NCI-H460 (cell line): Measurements from ENCODE around the gene SLC8A2. TPM values are rescaled to one million over a fixed set of nuclear protein-coding genes. Genes with fewer than 3 reads are reported as not detected.

ENCODE experiments used
- DNase-seq: peaks from one replicate; pipeline ENCODE4 v3.0.0-alpha.2; 2016; ENCODE audit warnings: low read depth; ENCODE audit errors: extremely low read depth
- total RNA-seq: library from RNA; depleted of rRNA; stranded (reverse); fragments of >200 nt; shearing (Covaris generic); gene quantifications from 2 replicates; pipeline ENCODE4 v1.2.3, GENCODE V29; 2014

The SLC8A2 gene
- total RNA-seq, 1 experiment from 2014 or later = not detected

DNA sequence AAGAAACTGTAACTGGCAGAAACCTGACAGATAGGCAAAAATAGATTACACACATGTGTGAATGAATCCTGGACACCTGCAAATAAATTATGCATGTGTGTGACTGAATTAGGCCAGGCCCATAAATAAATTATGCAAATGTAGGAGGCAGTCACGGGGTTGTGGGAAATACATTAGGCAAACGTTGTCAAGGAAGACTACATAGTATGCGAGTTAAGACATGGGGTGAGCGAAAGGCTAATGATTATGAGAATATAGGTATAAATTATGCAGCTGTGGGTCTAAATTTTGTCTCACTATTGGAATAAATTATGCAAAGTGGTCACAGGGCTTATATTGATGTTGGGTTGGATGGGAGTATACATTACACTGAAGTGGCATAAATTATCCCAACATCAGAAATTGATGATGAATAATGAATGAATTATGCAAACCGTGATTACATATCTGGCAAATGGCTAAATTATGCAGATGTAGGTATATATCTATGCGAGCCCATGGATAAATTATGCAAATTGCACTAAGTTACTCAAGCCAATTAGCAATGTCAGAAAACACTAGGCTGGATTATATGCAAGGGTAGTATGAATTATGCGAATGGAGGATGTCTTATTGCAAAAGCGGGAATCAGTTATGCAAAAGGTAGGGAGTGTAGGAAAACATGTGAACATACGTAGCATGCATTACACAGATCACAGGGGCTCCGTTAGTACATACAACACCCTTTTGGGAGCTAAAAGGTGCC is 6.8 kb downstream of the SLC8A2 start:
- no peak for DNase-seq

DNA sequence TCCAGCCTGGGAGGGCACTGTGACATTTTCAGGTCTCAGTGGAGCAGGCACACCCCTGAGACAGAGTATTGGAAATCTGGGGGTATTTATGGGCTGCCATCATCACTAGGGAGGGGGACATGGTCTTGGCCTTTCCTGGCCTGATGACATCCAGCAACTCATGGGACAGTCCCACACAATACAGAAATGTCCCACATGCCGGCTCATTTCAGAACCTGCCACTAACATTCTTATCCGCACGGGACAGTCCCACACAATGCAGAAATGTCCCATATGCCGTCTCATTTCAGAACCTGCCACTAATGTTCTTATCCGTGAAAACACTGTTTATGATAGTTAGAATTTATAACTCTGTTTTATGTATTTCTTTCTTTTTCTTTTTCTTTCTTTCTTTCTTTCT is 9.8 kb downstream of the SLC8A2 start:
- no peak for DNase-seq

DNA sequence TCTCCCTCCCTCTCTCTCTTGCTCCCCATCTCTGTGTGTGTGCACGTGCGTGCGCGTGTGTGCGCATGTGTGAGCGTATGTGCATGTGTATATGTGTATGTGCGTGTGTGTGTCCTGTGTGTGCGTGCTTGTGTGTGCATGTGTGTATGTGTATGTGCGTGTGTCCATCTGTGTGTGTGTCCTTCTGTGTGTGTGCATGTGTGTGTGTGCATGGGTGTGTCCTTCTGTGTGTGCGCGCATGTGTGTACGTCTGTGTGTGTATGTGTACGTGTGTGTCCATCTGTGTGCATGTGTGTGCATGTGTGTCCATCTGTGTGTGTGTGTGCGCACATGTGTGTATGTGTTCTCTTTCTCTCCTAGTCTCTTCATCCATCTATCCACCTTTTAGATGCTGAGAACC is 12.2 kb downstream of the SLC8A2 start:
- DNase-seq = no peak

DNA sequence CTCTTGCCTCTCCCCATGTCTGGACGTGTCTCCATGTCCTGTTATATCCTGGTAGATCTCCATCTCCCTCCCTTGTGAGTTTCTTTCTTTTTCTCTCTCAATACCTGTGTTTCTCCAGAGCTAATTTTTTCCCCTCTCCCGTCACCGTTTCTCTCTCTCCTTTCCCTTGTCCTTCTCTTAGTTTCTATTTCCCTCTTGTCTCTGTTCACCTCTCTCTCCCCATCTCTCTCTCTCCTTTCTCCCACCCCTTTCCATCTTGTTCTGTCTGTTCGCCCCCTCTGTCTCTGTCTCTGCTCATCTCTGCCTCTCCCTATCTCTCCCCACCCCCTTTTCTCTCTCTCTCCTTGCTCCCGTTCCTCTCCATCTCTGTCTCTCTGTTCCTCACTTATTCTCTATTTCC is 13.0 kb downstream of the SLC8A2 start:
- DNase-seq = no peak

DNA sequence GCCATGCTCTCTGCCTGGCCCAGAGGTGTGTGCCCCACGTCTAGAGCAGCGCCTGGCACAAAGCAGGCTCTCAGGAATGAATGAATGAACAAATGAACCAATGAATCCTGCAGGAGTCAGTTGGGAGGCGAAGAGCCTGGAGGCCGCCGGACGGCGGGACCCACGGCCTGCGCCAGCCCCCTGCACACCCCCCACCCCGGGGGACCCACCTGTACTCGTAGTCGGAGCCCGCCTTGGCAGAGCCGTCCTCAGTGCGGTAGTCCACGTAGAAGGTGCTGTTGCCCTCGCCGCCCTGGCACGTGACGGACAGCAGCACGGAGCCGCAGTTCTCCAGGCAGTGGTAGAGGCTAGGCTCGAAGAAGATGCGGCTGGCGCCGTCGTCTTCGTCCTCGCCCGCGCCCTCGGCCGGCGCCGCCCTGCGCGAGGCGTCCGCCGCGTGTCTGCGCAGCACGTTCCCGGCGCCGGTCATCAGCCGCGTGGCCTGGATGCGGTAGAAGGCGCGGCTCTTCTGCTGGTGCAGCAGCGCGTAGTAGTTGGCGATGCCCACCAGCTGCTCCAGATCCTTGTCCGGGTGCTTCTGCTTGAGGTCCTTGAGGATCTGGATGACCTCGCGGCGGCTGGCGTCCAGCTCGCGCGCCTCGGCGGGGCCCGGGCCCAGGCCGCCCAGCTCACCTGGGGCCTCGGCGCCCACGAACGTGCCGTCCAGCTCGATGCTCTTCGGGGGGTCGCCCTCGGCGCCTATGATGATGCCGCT is 14.8 kb downstream of the SLC8A2 start:
- DNase-seq = no peak

DNA sequence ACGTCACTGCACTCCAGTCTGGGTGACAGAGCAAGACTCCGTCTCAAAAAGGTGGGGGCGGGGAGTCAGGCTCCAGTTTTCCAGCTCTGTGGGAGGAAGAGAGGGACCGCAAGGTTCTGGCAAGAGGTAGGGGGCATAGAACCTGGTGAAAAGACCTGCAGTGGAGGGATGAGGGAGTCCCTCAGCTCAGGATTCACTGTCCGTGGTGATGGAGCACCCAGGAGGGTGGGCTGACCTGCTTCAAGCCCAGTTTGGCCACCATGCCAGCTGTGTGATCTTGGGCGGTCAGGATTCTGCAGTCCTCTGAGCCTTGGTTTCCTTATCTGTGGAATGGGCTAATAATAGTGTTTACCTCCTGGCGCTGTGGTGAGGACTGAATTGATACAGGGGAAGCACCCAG is 21.2 kb downstream of the SLC8A2 start:
- no peak for DNase-seq

DNA sequence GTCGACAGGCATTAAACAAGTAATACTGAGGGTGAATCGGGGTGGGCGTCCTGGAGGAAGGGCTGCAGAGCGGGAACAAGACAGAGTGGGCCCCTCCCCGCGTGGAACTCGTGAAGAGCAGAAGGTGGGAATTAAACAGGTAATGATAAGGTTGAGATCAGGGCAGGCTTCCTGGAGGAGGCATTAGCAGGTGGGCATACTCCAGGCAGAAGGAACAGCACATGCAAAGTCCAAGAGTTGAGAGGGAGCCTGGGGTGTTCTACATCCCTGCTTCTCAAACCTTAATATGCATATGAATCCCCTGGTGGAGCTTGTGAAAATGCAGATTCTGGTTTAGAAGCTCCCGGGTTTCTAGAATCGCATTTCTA is 23.3 kb downstream of the SLC8A2 start:
- DNase-seq = no peak

DNA sequence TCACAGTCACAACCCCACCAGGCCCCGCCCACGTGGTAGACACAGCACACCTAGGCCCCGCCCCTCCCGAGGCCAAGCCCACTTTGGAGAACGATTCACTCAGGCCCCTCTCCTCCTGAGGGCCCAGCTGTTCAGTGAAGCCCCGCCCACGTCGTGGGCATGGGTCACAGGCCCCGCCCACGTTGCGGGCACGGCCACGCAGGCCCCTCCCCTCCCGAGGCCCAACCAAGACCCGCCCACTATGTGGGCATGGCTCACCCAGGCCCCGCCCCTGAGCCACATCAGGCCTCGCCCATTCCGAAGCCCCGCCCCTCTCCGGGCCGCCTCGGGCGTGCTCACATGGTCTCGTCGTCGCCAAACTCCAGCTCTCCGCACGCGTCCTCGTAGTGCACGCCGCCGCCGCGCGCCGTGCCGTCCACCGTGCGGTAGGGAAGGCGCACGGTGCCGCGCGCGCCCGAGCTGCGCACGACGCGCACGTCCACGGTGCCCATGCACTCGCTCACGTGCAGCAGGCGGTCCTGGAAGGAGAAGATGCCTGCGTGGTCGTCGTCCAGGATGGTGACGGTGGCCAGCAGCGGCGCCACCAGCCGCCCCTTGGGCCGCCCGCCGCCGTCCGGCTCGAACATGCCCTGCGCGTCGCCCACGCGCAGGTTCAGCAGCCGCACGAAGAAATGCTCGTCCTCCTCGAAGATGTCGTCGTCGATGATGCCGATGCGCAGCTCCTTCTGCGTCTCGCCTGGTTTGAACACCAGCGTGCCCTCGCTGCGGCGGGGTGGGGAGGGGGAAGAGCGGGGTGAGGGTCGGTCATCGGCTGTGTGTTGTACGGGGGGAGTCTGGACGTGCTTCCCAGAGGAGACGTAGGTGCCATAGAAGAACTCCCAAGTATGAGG is 24.0 kb downstream of the SLC8A2 start:
- DNase-seq = no peak

DNA sequence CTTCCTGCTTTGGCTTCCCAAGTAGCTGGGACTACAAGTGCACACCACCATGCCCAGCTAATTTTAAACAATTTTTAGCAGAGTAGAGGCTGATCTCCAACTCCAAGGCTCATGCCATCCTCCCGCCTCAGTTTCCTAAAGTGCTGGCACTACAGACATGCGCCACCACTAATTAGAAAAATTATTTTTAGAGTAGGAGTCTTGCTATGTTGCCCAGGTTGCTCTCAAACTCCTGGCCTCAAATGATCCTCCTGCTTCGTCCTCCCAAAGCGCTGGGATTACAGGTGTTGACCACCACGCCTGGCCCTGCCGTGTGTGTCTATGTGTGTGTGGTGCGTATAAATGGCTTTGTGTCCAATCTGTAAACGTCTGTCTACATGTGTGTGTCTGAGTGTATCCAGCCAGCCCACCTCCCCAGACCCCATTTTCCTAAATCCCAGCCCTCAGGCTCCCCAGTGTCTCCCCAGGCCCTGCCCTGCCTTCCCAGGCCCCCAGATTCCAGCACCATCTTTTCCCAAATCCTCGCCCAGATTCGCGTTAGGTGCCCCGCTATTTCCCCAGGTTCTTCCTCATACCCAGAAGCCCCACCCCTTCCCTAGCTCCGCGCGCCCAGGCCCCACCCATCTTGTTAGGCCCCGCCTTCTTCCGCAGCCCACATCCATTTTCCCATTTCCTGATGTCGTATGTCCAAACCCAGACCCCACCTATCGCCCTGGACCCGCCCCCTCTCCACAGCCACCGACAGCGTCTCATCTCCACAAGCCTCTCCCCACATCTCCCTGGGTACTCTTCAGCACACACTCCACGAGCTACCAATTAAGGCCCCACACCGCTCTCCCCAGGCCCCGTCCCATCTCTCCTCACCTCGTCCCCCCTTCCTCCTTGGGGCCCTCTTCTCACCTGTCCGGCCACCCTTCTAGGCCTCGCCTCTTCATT is 24.9 kb downstream of the SLC8A2 start:
- DNase-seq = no peak

DNA sequence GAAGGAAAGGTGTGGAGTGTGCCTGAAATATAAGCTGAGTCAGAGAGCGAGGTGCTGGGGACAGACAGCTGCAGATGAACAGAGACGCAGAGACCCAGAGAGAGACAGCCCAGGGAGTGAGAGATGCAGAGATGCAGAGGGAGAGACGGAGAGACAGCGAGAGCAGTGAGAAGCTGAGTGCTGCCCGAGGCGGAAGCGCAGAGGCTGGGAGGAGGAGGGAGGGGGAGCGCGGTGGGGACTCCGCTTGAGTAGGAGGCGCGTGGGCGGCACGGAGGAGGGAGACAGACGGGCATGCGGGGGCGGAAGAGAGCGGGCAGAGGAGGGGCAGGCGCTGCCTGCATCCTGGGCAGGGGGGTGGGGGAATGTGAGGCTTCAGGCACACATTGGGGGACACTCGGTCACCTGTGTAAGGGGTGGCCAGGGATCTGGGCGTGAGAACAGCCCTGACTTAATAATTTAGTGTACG is 25.7 kb downstream of the SLC8A2 start:
- no peak for DNase-seq

DNA sequence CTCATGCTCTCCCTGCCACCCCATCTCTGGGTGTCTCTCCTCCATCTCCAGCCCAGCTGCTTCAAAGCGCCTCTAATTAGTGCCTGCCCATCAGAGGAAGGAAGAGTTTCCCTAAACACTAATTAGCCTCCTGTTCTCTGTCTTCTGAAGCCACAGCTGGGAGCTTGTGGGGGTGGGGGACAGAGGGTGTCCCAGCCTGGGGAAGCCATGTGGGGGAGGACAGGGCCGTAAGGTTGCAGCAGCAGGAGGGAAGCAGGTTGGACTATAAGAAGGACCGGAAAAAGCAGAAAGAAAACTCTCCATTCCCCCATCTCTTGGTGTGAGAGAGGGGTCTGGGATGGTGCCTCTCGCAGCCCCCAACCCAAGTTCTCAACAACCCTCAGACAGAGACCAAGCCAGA is 26.2 kb downstream of the SLC8A2 start:
- DNase-seq = no peak

DNA sequence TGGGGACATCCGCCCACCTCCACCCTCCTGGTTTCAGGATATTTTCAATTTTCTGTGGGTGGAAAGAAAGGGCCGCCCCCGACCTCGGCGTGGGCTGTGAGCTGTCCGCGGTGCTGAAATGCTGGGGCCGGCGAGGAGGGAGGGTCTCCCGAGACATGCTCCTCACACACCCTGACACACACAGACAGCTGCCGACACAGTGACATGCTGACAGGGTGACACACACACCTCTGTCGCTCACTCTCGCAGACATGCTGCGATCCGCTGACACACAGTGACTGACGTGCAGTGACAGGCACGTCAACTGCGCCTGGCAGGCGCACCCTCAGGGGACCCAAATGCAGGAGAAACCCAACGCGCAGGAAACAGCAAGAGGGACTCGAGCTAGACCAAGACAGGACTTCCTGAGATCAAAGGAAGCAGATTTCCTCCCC is 27.3 kb downstream of the SLC8A2 start:
- DNase-seq = no peak

DNA sequence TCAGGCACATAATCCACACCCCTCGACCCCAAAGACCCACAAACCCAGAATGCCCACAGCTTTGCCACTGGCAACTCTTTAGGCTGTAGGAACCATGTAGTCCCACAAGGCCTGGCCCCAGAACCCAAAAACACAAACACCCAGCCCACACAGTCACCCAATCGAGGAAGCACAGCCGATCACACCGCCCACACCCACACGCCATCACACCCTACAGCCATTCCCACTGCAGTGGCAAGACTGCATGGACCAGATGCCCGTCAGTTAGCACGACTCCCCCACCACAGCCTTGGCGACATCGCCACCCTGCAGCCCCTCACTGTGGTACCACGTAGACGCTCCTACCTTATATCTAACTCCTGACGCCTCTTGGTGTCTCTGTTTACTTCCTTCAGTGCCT is 28.4 kb downstream of the SLC8A2 start:
- no peak for DNase-seq

DNA sequence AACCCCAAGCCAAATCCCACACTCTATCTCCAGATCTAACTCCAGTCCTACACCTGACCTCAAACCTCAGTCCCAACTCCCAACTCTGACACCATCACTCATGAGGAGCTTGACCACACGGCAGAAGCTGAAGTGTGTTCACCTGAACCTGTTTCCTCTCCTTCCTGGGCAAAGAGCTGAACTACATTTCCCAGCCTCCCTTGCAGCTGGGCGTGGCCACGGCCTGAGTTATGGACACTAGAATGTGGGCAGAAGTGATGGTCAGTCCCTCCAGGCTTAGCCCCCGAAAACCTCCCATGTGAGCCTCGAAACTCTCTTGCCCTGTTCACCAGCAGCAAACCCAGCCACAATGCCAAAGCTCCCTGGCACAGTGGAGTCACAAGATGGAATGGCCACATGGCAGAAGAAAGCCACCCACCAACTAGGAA is 32.9 kb downstream of the SLC8A2 start:
- DNase-seq = no peak

DNA sequence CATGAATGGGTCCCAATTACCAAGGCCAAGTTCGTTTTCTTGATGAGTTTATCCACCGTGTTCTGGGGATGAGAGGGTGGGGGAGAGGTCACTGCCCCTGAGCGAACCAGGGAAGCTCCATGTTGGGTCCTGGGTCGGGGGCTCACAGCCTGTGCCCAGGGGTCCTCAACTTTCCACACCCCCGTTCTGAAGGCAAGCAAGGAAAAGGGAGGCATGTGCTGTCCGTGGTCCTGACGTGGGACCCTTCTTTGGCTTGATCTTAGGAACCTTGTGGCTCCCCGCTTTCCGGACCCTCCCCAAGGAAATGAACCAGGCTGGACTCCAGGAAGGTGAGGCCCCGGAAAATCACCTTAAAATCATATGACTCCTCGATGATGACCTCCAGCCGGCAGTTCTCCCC is 34.2 kb downstream of the SLC8A2 start:
- DNase-seq = no peak

DNA sequence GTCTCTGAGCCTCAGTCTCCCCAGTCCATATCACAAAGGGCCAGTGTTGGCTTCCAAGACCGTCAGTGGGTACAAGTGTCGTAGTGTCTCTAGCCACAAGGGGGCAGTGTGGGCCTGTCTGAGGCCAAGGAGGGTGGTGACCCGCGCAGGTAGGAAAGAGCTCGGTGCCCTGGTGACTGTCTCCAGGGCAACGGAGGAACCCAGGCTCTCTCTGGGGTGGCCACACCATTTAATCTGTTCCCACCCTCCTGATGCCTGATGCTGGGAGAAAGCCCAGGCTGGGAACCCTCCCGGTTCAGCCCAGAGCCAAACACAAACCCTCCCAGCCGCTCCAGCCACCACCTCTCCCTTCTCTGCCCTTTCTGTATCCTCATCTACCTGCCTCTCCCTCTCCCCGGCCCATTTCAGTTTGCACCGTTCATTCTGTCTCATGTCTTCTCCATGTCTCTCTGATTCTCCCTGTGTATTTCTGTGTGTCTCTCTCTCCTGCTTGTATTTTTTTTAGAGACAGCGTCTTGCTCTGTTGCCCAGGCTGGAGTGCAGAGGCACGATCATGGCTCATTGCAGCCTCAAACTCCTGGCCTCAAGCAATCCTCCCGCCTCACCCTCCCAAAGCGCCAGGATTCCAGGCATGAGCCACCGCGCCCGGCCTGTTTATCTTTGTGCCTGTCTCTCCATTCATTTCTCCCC is 34.8 kb downstream of the SLC8A2 start:
- peak; percentile 46 for DNase-seq

DNA sequence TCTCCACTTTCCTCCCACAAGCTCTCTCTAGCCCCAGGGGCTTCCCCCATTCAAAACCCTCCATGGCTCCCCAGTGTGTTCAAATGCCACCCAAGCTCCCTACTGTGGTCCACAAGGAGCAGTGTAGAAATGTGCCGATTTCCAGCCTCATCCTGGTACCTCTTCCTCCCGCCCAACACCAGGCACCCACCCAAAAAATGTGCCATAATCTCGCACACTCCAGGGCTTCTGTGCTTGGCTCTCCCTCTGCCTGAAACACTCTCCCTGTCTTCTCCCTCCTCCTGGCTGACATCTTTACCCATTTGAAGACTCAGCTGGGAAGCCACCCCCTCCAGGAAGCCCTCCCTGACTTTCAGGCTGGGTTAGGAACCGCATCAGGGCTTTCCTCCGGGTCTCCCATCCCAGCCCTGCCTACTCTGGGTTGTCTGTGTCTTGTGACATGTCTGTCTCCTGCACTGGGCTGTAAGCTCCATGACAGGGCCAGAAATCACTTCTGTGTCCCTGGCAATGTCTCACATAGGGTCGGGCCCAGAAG is 35.7 kb downstream of the SLC8A2 start:
- no peak for DNase-seq

DNA sequence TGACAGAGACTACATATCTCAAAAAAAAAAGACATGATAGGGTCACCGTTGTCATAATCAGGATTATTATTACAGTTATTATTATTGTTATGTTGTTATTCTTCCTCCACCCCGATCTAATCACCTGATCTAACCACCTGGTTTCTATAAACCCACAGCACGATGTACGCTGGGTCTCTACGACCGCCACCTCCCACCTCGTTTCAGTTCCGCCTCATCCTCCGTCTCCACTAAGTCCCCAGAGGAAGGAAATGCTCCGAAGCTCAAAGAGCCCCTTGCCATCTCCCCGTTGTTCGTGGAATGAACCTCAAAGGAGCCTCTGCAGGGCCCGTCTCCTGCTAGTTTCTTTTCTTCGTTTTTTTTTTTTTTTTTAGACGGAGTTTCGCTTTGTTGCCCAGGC is 36.5 kb downstream of the SLC8A2 start:
- DNase-seq = no peak

DNA sequence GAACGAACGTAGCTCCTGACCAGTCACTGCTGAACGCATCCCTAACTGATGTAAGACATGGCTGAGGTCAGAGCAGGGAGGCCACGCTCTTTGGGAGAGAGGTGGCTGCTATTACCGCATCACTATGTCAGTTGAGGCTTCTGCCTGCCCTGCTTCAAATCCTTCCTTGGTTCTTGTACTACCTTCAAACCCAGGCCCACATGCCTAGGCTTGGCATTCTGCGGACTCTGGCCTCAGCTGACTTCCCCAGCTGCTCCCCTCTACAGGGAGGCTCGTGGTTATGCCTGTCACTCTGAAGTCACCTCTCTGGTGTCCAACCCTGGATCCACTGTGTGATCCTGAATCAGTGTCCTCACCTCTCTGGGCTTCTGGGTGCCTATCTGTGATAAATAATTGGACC is 37.6 kb downstream of the SLC8A2 start:
- no peak for DNase-seq
